ENCODE measurements around the gene LIPM.
A peak's percentile ranks its signal among the peaks of the same experiment; 100 is the strongest.

The LIPM gene, protein sequence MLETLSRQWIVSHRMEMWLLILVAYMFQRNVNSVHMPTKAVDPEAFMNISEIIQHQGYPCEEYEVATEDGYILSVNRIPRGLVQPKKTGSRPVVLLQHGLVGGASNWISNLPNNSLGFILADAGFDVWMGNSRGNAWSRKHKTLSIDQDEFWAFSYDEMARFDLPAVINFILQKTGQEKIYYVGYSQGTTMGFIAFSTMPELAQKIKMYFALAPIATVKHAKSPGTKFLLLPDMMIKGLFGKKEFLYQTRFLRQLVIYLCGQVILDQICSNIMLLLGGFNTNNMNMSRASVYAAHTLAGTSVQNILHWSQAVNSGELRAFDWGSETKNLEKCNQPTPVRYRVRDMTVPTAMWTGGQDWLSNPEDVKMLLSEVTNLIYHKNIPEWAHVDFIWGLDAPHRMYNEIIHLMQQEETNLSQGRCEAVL

DNA sequence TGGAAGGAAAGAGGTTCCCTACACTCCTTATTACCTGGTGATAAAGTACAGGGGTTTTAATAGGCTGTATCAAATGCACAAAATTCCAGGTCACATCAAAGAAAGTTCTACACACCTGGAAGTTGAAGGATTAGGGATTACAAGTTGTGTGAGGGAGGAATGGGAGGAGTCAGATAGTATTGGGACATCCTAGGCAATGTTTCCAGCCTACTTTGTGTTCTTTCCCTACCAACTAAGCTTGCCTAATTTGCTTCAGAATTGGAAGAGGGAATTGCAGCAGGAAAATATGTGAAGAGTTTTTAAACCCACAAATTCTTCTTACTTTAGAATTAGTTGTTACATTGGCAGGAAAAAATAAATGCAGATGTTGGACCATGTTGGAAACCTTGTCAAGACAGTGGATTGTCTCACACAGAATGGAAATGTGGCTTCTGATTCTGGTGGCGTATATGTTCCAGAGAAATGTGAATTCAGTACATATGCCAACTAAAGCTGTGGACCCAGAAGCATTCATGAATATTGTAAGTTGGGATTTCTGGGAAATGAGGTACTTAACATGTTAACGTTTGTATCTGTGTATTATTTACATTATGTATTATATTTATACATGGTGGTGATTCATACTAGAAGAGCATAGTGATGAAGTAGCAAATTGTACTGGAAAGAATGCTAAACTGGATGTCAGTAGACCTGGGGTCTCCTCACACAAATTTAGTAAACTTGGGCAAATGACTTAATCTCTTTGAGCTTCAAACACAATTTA, at the start of gene LIPM:
Gene LIPM (plus strand): TSS at position 208 of the 763 bp plus-strand sequence. CDS start 167 bp downstream, at position 375.
- no peak for DNase-seq

DNA sequence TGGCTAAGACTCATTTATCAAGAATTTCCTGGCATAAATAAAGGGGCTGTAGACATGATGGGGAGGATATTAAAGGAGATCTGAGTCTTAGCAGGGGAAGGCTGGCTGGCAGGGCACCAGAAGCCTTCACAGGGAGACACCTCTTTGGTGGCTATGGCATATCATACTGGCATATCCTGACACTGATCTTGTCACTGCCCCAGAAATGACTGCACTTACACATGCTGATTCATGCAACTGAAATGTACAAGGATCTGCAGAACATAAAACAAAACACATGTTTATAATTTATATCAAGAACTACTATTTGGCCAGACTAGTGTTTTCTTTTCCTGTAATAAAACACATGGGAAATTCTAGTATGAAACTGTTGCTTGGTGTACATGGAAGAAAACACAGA, 48.2 kb upstream of the LIPM start:
- DNase-seq = no peak

DNA sequence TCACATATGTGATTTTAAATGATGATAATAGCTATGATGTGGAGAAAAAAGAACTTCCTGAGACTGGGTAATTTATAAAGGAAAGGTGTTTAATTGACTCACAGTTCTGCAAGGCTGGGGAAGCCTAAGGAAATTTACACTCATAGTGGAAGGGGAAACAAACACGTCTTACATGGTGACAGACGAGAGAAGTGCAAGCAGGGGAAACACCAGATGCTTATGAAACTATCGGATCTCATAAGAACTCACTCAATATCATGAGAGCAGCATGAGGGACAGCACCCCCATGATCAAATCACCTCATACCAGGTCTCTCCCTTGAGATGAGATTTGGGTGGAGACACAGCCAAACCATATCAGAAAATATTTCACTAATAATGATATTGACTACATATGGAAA, 46.8 kb upstream of the LIPM start:
- no peak for DNase-seq

DNA sequence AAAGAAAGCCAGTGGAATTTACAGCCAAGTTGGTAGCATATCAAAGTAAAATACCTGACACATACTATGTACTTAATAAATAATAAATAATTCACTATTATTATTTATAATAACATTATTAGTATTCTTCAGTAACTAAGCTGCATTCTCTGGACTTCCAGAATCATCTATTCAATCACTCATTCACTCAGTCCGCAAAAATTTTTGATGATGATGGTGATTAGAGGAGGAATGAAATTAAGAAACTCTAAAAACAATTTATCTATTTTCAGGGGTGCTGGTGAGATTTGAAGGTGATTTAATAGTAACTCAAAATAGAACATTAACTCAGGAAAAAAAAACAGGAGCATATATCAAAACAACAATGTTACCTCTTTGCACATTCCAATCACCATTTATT, 45.9 kb upstream of the LIPM start:
- no peak for DNase-seq

DNA sequence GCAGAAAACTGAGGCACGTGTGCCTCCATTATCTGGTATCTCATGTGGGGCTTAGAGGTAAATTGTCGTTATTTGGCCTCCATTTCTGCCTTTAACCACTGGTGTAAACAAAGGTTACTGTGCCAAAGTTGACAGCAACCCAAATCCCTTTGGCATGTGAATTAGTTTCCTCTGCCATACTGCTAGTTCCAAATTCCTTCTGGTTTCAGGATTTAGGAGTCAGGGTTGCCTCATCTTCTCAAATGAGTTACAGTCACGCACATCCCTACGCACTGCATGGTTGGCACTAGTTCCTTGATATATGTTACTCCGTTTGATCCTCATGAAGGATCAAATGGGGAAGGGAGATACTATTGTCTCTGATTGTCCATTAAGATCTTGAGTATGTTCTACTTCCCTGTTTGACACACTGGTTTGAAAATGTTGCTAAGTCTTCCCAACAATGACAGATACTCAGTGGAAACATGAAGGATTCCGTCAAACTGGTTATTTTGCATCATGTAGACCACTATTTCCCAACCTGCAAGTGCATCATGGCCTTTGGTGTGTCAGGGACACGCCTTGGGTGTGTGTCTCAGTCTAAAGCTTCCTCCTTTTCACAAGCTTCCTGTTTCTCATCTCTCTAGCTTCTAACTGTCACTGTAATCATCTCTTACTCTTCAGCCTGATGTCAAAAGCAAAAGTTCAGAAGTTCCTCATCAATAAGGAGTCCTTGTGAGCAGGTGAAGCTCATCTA, 43.0 kb upstream of the LIPM start, which contains the start of gene LIPN:
Gene LIPN (plus strand): TSS at position 655 of the 736 bp plus-strand sequence. CDS start 1,386 bp downstream, outside the sequence.
- no peak for DNase-seq

DNA sequence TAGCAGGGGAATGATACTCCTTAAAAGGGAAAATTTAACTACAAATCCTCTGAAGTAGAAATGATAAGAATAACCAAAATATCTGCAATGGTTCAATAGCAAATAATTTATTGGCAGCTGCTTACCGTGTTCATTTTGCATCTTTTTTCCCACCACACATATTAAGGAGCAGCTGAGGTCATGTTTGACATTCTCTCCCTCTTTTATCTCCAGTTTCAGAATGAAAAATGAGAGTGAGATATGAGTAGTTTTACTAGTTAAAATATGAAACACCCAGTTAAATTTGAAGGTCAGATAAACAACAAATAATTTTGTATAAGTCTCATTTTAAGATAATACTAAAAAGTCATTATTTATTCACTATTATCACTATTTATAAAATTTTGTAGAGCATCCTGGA, 39.6 kb upstream of the LIPM start:
- DNase-seq = no peak

DNA sequence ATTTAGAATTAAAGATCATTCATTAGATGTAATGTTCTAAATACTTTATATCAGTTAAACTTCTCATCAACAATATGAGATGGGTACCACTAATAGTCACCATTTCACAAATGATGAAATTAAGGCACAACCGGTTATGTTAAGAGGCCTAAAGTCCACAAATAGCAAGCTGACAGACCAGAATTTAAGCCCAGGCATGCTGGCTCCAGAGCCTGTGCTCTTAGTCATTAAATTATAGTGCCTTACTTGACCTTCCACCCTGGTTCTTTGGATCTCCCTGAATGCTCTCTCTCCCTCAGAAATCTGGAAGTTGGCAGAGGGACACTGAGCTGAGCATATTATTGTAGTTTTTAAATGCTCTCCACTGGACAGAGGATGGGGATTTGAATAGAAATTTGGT, 39.1 kb upstream of the LIPM start:
- DNase-seq = peak; percentile 39

DNA sequence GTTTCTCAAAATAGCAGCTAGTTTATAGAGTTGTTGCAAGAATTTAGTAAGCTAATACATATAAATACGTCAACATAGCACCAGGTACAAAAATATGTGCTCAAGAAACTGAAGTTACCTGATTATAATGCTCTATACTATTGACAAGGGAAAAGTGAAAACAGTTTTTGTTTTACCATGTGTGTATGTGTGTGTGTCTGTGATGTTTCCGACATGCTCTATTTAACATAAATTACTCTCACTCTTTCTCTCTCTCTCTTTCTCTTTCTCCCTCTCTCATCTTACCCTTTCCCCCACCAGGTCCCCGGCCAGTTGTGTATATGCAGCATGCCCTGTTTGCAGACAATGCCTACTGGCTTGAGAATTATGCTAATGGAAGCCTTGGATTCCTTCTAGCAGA, 38.4 kb upstream of the LIPM start:
- no peak for DNase-seq

DNA sequence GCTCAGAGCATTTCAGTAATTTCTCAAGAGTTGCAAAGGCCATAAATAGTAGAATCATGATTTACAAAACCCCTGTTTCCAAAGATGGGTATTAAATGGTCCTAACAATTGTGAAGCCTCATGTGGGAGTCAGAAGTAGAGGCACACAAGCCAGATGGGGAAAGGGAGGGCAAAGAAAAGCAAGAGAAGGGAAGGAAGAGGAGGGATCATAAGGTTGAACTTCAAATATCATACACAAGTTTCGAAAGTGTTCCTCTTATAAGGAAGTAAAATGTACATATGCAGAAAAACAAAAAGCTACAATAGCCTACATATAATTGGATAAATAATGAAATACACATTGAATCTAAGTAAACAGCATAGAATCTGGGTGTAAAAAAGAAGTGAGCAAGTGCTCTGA, 36.7 kb upstream of the LIPM start:
- DNase-seq = no peak

DNA sequence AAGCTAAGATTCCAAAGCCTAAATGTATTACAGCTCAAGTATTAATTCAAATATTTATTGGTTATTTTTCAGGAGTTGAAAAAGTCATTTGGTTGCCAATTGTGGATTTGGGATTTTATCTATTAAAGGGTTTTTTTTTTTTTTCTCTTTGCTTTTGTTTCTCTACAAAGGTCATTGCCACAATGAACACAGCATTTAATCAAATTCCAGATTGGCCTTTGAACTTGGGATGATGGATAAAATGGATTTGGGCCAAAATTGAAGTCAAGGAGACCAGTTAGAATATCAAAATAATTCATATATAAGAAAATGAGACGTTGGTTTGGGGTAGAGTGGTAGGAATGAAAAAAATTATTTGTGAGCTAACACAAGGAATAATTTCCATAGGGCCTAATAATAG, 33.1 kb upstream of the LIPM start:
- no peak for DNase-seq

DNA sequence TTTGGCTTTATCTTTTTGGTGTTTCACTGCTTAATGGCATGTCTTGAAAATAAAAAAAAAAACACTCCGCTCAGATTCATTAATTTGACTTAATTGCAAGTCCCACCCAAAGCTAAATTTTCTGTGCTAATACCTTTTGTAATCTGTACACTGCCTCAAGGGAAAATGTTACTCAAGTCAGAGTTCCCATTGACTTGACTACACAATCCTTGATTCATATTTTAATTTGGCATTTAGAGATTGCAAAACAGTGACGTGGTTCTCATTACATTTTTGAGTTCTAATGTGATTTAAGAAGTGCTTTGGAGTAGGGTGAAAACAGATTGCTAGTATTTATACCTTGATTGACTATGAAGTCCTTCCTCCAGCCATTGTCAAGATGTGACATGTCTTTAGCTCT, 21.3 kb upstream of the LIPM start:
- no peak for DNase-seq

DNA sequence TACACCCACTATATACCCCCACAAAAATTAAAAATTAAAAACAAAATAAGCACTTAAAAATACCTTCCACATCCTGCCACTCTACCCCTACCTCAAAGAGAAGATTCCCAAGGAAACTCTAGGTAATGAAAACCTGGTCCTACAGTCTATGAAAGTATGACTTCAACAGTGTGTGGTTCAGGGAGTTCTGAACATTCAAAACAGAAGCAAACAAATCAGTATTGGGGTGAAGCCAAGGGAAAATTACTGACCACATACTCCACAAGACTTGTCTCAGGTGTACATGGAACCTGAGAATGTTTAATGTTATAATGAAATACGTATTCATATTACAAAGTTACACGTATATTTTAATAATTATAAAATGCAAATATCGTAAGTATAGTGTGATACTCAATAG, 20.3 kb upstream of the LIPM start:
- no peak for DNase-seq

DNA sequence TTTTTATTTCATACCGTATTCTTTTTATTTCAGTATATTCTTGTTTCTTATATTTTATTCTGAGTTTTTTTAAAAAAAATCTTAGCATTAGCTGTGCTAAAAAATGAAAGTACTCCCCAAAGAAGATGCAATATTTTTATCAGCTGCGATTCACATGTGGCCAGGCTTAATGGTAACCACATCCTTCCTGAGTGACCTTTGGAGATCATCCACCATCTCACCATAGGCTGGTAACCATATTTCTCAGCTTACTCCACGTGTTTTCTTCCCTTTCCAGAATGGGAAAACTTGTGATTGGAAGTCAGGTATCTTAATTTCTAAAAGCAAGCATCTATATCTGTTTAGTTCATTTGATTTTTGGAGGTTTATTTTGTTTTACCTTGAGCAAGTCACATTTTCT, 18.8 kb upstream of the LIPM start:
- DNase-seq = no peak

DNA sequence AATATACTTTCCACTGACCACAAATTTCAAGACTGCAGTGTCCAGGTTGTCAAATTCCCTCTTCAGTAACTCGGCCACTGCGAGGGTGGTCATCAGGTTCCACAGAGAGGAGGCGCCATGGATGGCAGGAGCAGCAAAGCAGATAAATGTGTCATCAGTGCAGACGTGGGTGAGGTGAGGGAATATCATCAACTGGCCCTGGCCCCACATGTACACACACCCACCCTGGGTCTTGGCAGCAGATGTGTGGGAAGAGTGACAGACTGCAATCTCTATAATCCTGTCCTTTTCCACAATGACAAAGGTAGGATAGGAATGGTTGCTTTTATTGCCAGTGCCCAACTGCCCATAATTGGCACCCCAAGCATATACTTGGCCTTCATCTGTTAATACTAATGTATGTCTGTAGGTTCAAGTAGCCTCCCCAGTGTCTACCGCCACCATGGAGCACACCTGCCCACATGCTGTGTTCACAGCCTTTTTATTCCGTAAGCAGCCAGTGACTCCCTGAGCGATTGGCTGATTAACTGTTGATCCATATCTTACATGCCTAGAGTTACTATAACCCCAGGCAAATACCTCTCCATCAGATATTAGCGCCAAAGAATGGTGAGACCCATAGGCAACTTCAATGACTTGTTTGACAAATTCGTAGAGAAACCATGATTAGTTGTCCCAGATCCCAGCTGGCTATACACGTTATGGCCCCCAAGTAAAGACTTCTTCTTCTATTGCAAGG, 16.3 kb upstream of the LIPM start:
- no peak for DNase-seq

DNA sequence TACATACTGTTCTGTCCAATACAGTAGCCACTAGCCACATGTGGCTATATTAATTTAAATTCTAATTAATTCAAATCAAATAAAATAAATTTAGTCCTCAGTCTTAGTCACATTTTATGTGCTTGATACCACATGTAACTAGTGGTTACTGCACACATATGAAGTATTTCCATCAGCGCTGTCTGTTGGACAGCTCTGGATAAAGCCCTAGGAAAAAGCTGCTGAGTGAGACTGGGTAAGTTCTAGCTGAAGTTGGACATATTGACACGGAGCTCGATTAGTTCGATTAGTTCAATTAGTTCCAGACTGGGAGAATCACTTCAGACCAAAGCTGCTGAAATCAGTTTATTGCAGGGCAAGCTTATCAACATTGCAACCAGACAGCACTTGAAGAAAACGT, 15.1 kb upstream of the LIPM start:
- no peak for DNase-seq

DNA sequence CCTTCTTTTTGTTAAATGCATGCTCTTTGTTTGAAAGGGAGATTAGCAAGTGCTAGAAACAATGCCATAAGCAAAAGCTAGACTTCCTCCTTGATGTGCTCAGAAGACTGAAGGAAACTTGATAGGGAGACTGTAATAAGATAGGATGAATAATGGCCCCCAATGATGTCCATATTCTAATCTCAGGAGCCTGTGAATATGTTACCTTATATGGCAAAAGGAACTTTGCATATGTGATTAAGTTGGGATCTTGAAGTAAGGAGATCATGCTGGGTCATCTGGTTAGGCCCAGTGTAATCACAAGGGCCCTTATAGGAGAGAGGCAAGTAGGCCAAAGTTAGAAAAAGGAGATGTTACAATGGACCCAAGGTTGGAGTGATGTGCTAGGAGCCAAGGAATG, 13.6 kb upstream of the LIPM start:
- DNase-seq = no peak

DNA sequence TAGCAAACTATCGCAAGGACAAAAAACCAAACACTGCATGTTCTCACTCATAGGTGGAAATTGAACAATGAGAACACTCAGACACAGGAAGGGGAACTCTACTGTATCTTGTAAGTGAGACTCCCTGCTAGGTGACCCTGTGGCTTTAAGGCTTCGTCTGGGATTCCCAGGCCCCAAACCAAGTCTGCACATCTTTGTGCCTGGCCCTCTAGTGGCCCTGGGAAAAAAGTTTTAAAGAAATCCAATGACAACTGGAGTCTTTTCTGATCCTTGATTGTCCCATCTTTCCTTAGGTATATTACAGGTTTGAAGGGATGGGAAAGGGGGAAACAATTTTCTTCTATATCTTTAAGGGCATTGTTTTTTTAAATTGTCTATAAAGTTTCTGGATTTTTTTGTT, 10.6 kb upstream of the LIPM start:
- DNase-seq = no peak

DNA sequence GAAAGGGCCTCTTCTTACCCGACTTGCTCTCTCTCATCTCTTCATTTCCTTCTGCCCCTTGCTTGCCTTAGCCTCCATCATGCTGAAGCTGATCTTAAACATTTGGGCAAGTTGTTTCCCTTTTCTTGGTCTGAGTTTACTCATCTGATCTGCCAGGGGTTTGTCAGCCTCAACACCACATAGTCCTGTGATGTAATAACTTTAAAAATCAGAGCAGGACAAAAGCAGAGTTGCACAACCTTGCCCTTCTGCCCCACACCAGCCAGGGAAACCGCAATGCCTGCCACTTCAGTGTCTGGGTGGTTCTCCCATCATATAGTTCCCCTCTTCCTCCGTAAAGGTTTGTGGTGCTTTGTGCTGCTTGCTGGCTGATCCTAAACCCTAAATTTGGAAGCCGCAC, 9.9 kb upstream of the LIPM start:
- no peak for DNase-seq

DNA sequence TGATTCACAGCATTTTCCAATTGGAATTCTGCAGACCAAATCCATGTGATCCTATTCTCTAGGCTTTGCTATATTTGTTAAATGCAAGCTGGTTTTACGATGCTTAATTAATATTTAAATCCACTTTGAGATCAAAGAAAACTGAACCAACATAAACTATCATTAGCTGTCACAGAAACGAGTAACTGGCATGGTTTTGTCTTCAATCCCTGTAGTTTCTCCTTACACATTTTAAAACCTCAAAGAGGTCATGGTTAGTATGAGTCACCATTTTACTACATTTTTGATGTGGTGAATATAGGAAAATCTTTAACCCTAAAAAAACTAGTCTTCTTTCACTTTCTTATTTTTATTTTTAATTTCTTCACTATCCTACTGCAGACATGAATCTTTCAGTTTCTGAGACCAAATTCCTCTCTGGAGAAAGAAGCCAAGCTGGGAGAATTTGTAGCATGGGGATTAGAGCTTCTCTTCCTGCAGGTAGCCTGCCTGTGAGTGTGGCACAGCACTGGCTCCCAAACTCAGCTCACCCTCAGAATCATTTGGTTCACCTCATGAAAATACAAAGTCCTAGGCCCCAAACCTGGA, 8.7 kb upstream of the LIPM start:
- no peak for DNase-seq

DNA sequence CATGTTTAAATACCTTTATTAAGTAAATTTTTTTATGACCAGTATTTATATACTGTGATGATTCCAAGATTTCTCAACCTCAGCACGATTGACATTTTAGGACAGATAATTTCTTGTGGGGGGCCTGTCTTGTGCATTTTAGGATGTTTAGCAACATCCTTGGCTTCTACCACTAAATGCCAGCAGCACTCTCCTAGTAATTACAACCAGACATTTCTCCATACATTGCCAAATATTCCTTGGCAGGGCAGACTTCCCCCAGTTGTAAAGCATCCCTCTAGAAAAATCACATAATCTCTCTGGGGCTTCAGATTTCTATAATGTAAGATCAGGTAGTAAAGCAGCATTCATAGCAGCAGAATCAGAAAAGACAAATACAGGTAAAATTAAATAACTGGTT, 7.8 kb upstream of the LIPM start:
- no peak for DNase-seq

DNA sequence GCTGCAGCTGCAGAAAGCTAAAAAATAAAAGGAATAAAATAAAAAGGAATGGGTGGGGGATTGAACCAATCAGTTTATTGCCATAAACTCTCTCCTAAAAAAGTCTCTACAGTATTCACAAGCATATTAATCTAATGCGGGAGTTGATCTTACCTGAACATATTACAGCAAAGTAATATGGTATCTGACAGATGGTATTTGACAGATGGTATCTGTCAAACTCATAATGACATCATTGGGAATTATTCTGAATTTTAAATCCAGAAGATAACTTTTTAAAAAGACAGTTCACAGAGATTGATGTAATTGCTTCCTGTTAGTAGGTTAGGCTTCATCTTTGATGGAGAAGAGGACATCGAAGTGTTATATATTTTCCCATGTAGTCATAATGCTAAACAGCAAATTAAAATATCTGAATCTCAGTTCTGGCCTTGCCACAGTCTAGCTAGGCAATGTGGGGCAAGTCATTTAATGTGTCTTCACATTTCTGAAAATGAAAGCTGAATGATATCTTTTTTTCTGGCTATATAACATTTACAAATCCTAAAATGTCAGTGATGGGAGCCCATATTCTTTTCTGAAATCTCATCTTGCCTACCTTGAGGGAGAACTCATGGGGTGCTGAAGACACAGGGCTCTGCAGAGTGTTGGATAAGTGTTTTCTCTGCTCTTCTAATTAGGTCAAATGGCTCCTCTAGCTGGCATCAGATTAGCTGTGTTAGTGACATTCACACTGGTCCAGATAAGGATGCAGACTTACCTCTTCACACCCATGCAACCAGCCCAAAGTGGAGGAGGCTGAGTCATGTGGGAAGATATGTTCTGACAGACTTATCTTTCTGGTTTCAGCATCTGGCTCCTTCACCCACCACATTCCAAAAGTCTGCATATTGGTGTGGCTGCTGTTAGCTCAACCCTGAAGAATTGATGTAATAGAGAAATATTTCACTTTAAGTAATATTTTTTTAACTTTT, 2.1 kb upstream of the LIPM start:
- no peak for DNase-seq

Measured in NCI-H2227 treated with DMSO at 0.1 percent for 48 hours (cell line).